H1 (cell line): ENCODE results near the gene ADGRG7. TPM values are rescaled to one million over a fixed set of nuclear protein-coding genes. Genes with fewer than 3 reads are reported as not detected.

Experiments used
- BACH1 ChIP-seq: IDR thresholded peaks from 2 replicates; pipeline ENCODE4 v1.6.1; 2012; ENCODE audit warnings: low read length, improper control_type of control experiment
- CREB1 ChIP-seq: IDR thresholded peaks from 2 replicates; pipeline ENCODE4 v1.6.1; 2012; ENCODE audit warnings: inconsistent platforms
- EP300 ChIP-seq, 2 experiments: IDR thresholded peaks; 1 replicate in 1 of 2; 2 replicates in 1 of 2; pipeline ENCODE4 v1.6.1; 2011 to 2012; ENCODE audit warnings: low read depth in 2 of 2, low read length in 2 of 2, mild to moderate bottlenecking in 2 of 2, borderline replicate concordance in 1 of 2, inconsistent platforms in 1 of 2, moderate library complexity in 1 of 2
- GABPA ChIP-seq: IDR thresholded peaks from 2 replicates; pipeline ENCODE4 v1.6.1; 2011; ENCODE audit warnings: mild to moderate bottlenecking, low read length, moderate library complexity, borderline replicate concordance; ENCODE audit not compliant: insufficient read depth
- KDM4A ChIP-seq: IDR thresholded peaks from one replicate; pipeline ENCODE4 v1.7.1; 2012; ENCODE audit warnings: low read depth, mild to moderate bottlenecking, moderate library complexity, low read length, inconsistent platforms; ENCODE audit not compliant: severe bottlenecking
- POLR2AphosphoS5 ChIP-seq: IDR thresholded peaks from 2 replicates; pipeline ENCODE4 v1.6.1; 2011; ENCODE audit warnings: low read depth, low read length
- RAD21 ChIP-seq, 2 experiments: IDR thresholded peaks in 1 of 2; conservative IDR thresholded peaks in 1 of 2; 2 replicates each; pipeline ENCODE4 v1.6.1; 2011; ENCODE audit warnings: low read depth in 2 of 2, low read length in 2 of 2, improper control_type of control experiment in 1 of 2, inconsistent platforms in 1 of 2, mild to moderate bottlenecking in 1 of 2, moderate library complexity in 1 of 2
- SP4 ChIP-seq: IDR thresholded peaks from 2 replicates; pipeline ENCODE4 v1.6.1; 2012; ENCODE audit warnings: low read length, inconsistent platforms
- polyA plus RNA-seq, 7 experiments: library from polyadenylated mRNA; depleted of rRNA in 3 of 7; stranded (reverse) in 5 of 7; unstranded in 2 of 7; fragments of >200 nt in 5 of 7; fragments of 200-250 nt in 2 of 7; gene quantifications; 1 replicate in 5 of 7; 2 replicates in 1 of 7; 4 replicates in 1 of 7; pipeline versions ENCODE4 v1.2.1 to v1.2.3, GENCODE V29; 2011 to 2013; ENCODE audit warnings: missing spikeins in 2 of 7, mixed read lengths in 2 of 7
- total RNA-seq: library from RNA; stranded (reverse); fragmentation: NEBNext Ultra II Directional; extraction: Animal tissue kit (Norgen Biotek cat#: 25700); gene quantifications from 2 replicates; pipeline ENCODE4 v1.2.1, GENCODE V29; 2021
- TF ChIP-seq, protein P1 (sequence below): fragments of 300-600 bp; sonication (generic); IDR thresholded peaks from 2 replicates; pipeline ENCODE4 v1.7.1; 2012; ENCODE audit warnings: low read length, moderate library complexity, mild to moderate bottlenecking, inconsistent platforms; ENCODE audit not compliant: insufficient replicate concordance
- TF ChIP-seq, protein P2 (sequence below): IDR thresholded peaks from 2 replicates; pipeline ENCODE4 v1.6.1; 2011; ENCODE audit warnings: low read length, improper control_type of control experiment

ADGRG7 gene
- total and polyA plus RNA-seq, 2 of the 8 experiments (the other 6 are each of a cell fraction or from before 2014, with no cell fraction given) = not detected

DNA sequence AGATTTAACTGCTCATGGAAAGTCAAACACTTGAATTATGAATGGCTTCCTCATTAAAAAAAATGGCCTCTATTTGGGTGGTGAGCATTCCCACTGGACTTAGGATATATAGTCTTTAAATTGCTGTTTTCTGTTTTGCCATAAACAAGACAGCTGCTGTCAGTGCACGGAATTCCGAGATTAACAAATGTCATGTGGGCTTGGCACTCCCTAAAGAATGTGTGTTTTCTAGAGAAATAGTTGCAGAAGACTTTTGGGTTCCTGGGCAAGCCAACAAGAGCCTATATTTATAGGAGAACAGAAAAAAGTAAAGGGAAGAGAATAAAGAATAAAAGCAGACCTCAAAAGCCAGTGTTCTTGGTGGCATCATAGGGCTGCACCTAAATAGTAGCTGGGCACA is 86.3 kb downstream of the ADGRG7 start (continued):
- TF ChIP-seq, protein P1, sequence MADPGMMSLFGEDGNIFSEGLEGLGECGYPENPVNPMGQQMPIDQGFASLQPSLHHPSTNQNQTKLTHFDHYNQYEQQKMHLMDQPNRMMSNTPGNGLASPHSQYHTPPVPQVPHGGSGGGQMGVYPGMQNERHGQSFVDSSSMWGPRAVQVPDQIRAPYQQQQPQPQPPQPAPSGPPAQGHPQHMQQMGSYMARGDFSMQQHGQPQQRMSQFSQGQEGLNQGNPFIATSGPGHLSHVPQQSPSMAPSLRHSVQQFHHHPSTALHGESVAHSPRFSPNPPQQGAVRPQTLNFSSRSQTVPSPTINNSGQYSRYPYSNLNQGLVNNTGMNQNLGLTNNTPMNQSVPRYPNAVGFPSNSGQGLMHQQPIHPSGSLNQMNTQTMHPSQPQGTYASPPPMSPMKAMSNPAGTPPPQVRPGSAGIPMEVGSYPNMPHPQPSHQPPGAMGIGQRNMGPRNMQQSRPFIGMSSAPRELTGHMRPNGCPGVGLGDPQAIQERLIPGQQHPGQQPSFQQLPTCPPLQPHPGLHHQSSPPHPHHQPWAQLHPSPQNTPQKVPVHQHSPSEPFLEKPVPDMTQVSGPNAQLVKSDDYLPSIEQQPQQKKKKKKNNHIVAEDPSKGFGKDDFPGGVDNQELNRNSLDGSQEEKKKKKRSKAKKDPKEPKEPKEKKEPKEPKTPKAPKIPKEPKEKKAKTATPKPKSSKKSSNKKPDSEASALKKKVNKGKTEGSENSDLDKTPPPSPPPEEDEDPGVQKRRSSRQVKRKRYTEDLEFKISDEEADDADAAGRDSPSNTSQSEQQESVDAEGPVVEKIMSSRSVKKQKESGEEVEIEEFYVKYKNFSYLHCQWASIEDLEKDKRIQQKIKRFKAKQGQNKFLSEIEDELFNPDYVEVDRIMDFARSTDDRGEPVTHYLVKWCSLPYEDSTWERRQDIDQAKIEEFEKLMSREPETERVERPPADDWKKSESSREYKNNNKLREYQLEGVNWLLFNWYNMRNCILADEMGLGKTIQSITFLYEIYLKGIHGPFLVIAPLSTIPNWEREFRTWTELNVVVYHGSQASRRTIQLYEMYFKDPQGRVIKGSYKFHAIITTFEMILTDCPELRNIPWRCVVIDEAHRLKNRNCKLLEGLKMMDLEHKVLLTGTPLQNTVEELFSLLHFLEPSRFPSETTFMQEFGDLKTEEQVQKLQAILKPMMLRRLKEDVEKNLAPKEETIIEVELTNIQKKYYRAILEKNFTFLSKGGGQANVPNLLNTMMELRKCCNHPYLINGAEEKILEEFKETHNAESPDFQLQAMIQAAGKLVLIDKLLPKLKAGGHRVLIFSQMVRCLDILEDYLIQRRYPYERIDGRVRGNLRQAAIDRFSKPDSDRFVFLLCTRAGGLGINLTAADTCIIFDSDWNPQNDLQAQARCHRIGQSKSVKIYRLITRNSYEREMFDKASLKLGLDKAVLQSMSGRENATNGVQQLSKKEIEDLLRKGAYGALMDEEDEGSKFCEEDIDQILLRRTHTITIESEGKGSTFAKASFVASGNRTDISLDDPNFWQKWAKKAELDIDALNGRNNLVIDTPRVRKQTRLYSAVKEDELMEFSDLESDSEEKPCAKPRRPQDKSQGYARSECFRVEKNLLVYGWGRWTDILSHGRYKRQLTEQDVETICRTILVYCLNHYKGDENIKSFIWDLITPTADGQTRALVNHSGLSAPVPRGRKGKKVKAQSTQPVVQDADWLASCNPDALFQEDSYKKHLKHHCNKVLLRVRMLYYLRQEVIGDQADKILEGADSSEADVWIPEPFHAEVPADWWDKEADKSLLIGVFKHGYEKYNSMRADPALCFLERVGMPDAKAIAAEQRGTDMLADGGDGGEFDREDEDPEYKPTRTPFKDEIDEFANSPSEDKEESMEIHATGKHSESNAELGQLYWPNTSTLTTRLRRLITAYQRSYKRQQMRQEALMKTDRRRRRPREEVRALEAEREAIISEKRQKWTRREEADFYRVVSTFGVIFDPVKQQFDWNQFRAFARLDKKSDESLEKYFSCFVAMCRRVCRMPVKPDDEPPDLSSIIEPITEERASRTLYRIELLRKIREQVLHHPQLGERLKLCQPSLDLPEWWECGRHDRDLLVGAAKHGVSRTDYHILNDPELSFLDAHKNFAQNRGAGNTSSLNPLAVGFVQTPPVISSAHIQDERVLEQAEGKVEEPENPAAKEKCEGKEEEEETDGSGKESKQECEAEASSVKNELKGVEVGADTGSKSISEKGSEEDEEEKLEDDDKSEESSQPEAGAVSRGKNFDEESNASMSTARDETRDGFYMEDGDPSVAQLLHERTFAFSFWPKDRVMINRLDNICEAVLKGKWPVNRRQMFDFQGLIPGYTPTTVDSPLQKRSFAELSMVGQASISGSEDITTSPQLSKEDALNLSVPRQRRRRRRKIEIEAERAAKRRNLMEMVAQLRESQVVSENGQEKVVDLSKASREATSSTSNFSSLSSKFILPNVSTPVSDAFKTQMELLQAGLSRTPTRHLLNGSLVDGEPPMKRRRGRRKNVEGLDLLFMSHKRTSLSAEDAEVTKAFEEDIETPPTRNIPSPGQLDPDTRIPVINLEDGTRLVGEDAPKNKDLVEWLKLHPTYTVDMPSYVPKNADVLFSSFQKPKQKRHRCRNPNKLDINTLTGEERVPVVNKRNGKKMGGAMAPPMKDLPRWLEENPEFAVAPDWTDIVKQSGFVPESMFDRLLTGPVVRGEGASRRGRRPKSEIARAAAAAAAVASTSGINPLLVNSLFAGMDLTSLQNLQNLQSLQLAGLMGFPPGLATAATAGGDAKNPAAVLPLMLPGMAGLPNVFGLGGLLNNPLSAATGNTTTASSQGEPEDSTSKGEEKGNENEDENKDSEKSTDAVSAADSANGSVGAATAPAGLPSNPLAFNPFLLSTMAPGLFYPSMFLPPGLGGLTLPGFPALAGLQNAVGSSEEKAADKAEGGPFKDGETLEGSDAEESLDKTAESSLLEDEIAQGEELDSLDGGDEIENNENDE = no peak
- TF ChIP-seq, protein P2, sequence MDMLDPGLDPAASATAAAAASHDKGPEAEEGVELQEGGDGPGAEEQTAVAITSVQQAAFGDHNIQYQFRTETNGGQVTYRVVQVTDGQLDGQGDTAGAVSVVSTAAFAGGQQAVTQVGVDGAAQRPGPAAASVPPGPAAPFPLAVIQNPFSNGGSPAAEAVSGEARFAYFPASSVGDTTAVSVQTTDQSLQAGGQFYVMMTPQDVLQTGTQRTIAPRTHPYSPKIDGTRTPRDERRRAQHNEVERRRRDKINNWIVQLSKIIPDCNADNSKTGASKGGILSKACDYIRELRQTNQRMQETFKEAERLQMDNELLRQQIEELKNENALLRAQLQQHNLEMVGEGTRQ = no peak
- no peak for TF ChIP-seq KDM4A
- TF ChIP-seq POLR2AphosphoS5 = no peak
- TF ChIP-seq CREB1 = no peak
- no peak for TF ChIP-seq SP4
- TF ChIP-seq EP300 (IDR thresholded peaks at IDR 0.05; ENCODE audit: borderline replicate concordance in 1 of 2, low read depth in 2 of 2, low read length in 2 of 2) = no peak
- TF ChIP-seq BACH1 = no peak
- no peak for TF ChIP-seq RAD21 (IDR thresholded peaks at IDR 0.05 in 1 of 2, conservative IDR thresholded peaks at IDR 0.05 in 1 of 2; ENCODE audit: low read depth in 2 of 2, low read length in 2 of 2)
- TF ChIP-seq GABPA = no peak
